CD4-positive, alpha-beta memory T cell (primary cell): ENCODE measurements around the gene HASPIN. TPM values are rescaled to one million over a fixed set of nuclear protein-coding genes. Genes with fewer than 3 reads are reported as not detected.

Experiments used
- CTCF ChIA-PET: fragments of 350-600 bp; sonication (Branson Sonifier 250); formaldehyde crosslinking; loops from one replicate; lab custom pipeline; 2021; ENCODE audit warnings: inconsistent platforms; ENCODE audit not compliant: partially characterized antibody; lab: Charles Lee
- POLR2A ChIA-PET: fragments of 350-600 bp; sonication (Branson Sonifier 250); formaldehyde crosslinking; loops from one replicate; lab custom pipeline; 2021; ENCODE audit not compliant: partially characterized antibody; lab: Charles Lee
- DNase-seq, 5 donors: peaks; one replicate each; pipeline versions ENCODE4 v3.0.0 to v3.0.0-alpha.2; 2020 to 2022; ENCODE audit warnings: mixed read lengths in 1 of 5
- H3K27ac ChIP-seq: one replicate; pipeline ENCODE4 v1.7.0; 2013; ENCODE audit warnings: low read depth, low read length
- H3K27me3 ChIP-seq: 2 replicates; pipeline ENCODE4 v1.7.0; 2013; ENCODE audit warnings: mild to moderate bottlenecking, low read length, moderate library complexity; ENCODE audit not compliant: insufficient read depth
- H3K36me3 ChIP-seq: 2 replicates; pipeline ENCODE4 v1.7.0; 2013; ENCODE audit warnings: mild to moderate bottlenecking, low read length, moderate library complexity; ENCODE audit not compliant: insufficient read depth
- H3K4me1 ChIP-seq: 2 replicates; pipeline ENCODE4 v1.7.0; 2013; ENCODE audit warnings: mild to moderate bottlenecking, low read length, moderate library complexity; ENCODE audit not compliant: insufficient read depth
- H3K4me3 ChIP-seq, 2 donors: one replicate each; pipeline ENCODE4 v1.7.0; 2013; ENCODE audit warnings: low read length in 2 of 2, mild to moderate bottlenecking in 1 of 2
- H3K9me3 ChIP-seq, 2 donors: one replicate each; pipeline ENCODE4 v1.7.0; 2013; ENCODE audit warnings: low read length in 2 of 2, control low read depth in 1 of 2; ENCODE audit not compliant: control insufficient read depth in 1 of 2
- H3K27ac Mint-ChIP-seq, 7 donors: one replicate each; pipeline ENCODE4 v1.8.0; 2020 to 2021; ENCODE audit warnings: mixed read lengths in 7 of 7, mild to moderate bottlenecking in 6 of 7, inconsistent platforms in 3 of 7, moderate library complexity in 3 of 7
- H3K27me3 Mint-ChIP-seq, 2 donors: one replicate each; pipeline ENCODE4 v1.8.0; 2020 to 2021; ENCODE audit warnings: mixed read lengths in 2 of 2
- H3K36me3 Mint-ChIP-seq, 2 donors: one replicate each; pipeline ENCODE4 v1.8.0; 2020 to 2021; ENCODE audit warnings: mixed read lengths in 2 of 2, inconsistent platforms in 1 of 2, mild to moderate bottlenecking in 1 of 2
- H3K4me1 Mint-ChIP-seq, 4 donors: one replicate each; pipeline ENCODE4 v1.8.0; 2020 to 2021; ENCODE audit warnings: mixed read lengths in 4 of 4, mild to moderate bottlenecking in 1 of 4
- H3K4me3 Mint-ChIP-seq, 8 donors: one replicate each; pipeline ENCODE4 v1.8.0; 2020 to 2021; ENCODE audit warnings: mixed read lengths in 8 of 8, mild to moderate bottlenecking in 7 of 8, moderate library complexity in 6 of 8, inconsistent platforms in 3 of 8
- H3K9me3 Mint-ChIP-seq, 8 donors: one replicate each; pipeline ENCODE4 v1.8.0; 2020 to 2021; ENCODE audit warnings: mixed read lengths in 8 of 8, mild to moderate bottlenecking in 5 of 8, inconsistent platforms in 3 of 8, moderate library complexity in 1 of 8
- intact Hi-C: fragments of 100-400 bp; cut with micrococcal nuclease; formaldehyde crosslinking; loops from one replicate; pipeline ENCODE4 v1.15.1; 2023
- polyA plus RNA-seq, 2 donors: library from polyadenylated mRNA; unstranded; fragments of 300-500 nt; fragmentation: Illumina TruSeq; gene quantifications; one replicate each; pipeline ENCODE4 v1.2.3, GENCODE V29; 2021
- total RNA-seq, 2 experiments: library from RNA; stranded (reverse); gene quantifications; one replicate each; pipeline ENCODE4 v1.2.3, GENCODE V29; 2021

HASPIN gene
- total and polyA plus RNA-seq, 4 experiments from 2014 or later = 0.28 to 0.41 (median 0.29) TPM; not detected in 1

DNA sequence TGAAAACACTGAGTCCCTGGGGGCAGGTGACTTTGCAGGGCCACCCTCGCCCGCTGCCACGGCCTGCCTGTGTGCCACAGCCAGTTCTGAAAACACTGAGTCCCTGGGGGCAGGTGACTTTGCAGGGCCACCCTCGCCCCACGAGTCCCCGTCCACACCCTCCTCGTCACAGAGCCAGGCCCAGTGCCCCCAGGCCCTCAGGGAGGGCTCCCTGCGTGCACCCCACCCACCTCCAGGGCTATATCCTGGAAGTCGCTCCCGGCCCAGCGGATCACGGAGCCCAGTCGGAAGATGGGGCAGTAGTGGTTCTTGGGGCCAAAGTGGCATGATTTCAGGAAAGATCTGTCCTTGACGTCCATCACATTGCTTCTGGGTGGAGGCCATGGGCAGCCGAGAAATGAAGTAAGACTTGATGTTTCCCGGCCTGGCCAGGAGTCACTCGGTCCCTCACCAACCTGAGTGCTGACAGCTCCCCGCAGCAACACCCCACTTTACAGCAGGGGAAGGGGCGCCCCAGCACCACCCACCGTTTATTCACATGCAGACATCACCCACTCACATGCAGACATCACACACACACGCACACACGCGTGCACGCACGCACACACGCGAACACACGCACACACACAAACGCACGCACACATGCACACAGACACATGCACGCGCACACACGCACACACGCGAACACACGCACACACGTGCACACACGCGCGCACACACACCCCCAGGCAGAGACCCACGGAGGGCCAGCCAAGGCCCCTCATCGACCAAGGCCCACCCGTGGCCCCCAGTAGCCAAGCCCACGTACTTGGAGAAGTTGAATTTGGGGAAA lies 34.2 kb upstream of the HASPIN start:
- H3K36me3 ChIP-seq = no peaks in the 10 kb centered on the region
- no peak overlapping the region for H3K4me3 Mint-ChIP-seq
- no peak for DNase-seq
- ChIA-PET POLR2A (no interaction called here), CTCF (no interaction called here)
- intact Hi-C loops = no loop called here
- peaks cover 8% of the 10 kb centered on the region for H3K4me1 ChIP-seq
- H3K9me3 ChIP-seq = no peaks in the 10 kb centered on the region
- no peaks in the 10 kb centered on the region for H3K27me3 Mint-ChIP-seq
- no peaks in the 10 kb centered on the region for H3K9me3 Mint-ChIP-seq
- H3K36me3 Mint-ChIP-seq = peaks cover 17 to 24% of the 10 kb centered on the region in 2 donors
- H3K4me3 ChIP-seq = no peak overlapping the region
- H3K27ac ChIP-seq = no peak overlapping the region
- H3K27me3 ChIP-seq = no peaks in the 10 kb centered on the region
- H3K4me1 Mint-ChIP-seq = peaks cover 6 to 24% (median 14%) of the 10 kb centered on the region in 4 donors
- H3K27ac Mint-ChIP-seq = peak overlapping the region in 1 of 7 donors; percentile 48

DNA sequence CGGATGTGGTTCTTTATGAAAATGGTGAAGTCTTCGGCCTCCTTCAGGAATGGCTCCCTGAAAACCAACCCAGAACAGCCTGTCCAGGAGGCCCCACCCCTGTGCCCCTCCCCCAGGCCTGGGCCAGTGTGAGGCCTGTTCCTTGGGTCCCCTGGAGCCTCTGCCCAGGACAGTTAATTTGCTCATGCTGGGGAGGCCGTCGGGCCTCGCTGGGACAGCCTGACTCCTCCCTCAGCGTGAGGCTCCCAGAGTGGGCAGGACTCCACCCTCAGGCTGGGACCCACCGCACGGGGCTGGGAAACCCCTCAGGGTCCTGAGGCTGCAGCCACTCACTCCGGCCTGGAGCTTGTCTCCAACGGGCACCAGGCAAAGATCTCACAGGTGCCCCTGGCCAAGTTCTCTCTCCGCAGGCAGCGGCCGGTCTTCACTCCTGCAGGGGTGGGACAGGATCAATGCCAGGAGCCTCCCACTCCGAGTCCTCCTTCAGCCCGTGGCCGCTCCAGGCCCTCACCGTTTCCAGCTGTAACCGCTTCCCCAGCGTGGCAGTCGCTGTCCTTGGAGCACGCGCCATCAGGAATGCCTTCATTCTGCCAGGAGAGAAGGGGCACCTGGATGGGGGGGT lies 33.5 kb upstream of the HASPIN start:
- POLR2A ChIA-PET = no interaction called here
- Histone ChIP-seq H3K4me1 (peaks cover 15% of the 10 kb centered on the region), H3K9me3 (no peaks in the 10 kb centered on the region), H3K27me3 (no peaks in the 10 kb centered on the region), H3K27ac (no peak overlapping the region), H3K4me3 (no peak overlapping the region), H3K36me3 (no peaks in the 10 kb centered on the region)
- Mint-ChIP-seq H3K4me1 (peaks cover 8 to 27% (median 19%) of the 10 kb centered on the region in 4 donors), H3K9me3 (no peaks in the 10 kb centered on the region), H3K27me3 (no peaks in the 10 kb centered on the region), H3K27ac (no peak overlapping the region), H3K4me3 (no peak overlapping the region), H3K36me3 (peaks cover 17 to 26% of the 10 kb centered on the region in 2 donors)
- intact Hi-C loops = no loop called here
- no peak for DNase-seq
- CTCF ChIA-PET = no interaction called here

- Mint-ChIP-seq H3K27ac (no peak overlapping the region), H3K9me3 (no peaks in the 10 kb centered on the region), H3K4me3 (no peak overlapping the region), H3K4me1 (peaks cover 8 to 35% (median 20%) of the 10 kb centered on the region in 4 donors), H3K27me3 (no peaks in the 10 kb centered on the region), H3K36me3 (peaks cover 17 to 26% of the 10 kb centered on the region in 2 donors)
- no peaks in the 10 kb centered on the region for H3K27me3 ChIP-seq
- POLR2A ChIA-PET = interaction anchor here (1.2 kb wide), 1 partner anchor 32 kb away, joined by 3 read pairs; the partner anchor contains the start of gene HASPIN
- no peak overlapping the region for H3K4me3 ChIP-seq
- CTCF ChIA-PET = interaction anchor here (1.2 kb wide), 1 partner anchor 46 kb away, joined by 5 read pairs; no protein-coding TSS in a partner anchor
- intact Hi-C loops = no loop called here
- no peaks in the 10 kb centered on the region for H3K9me3 ChIP-seq
- H3K27ac ChIP-seq = no peak overlapping the region
- H3K4me1 ChIP-seq = peaks cover 19% of the 10 kb centered on the region
- no peaks in the 10 kb centered on the region for H3K36me3 ChIP-seq
- DNase-seq = no peak
Observed at GRCh38 chr17:3691617-3692067, 32.1 kb upstream of the HASPIN start.

DNA sequence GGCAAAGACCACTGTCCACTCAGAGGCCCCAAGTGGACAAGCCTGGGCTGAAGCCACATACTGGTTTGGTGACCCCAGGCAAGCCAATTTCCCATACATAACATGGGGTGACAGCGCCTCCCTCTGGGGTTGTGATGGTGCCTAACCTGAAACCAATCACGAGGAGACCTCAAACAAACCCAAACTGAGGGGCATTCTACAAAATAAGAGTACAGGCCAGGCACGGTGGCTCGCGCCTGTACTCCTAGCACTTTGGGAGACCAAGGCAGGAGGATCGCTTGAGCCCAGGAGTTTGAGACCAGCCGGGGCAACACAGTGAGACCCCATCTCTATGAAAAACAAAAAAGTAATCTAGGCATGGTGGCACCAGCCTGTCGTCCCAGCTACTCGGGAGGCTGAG lies 31.4 kb upstream of the HASPIN start:
- Histone ChIP-seq H3K36me3 (no peaks in the 10 kb centered on the region), H3K27me3 (no peaks in the 10 kb centered on the region), H3K9me3 (no peaks in the 10 kb centered on the region), H3K27ac (no peak overlapping the region), H3K4me1 (peaks cover 20% of the 10 kb centered on the region), H3K4me3 (no peak overlapping the region)
- Mint-ChIP-seq H3K27ac (no peak overlapping the region), H3K27me3 (no peaks in the 10 kb centered on the region), H3K36me3 (peaks cover 17 to 26% of the 10 kb centered on the region in 2 donors), H3K4me1 (peaks cover 8 to 36% (median 22%) of the 10 kb centered on the region in 4 donors), H3K9me3 (no peaks in the 10 kb centered on the region), H3K4me3 (no peak overlapping the region)
- CTCF ChIA-PET = interaction anchor here (1.2 to 1.4 kb wide), 2 partner anchors 10 to 46 kb away, joined by 5 read pairs; no protein-coding TSS in a partner anchor
- intact Hi-C loops = no loop called here
- no peak for DNase-seq
- POLR2A ChIA-PET = no interaction called here

DNA sequence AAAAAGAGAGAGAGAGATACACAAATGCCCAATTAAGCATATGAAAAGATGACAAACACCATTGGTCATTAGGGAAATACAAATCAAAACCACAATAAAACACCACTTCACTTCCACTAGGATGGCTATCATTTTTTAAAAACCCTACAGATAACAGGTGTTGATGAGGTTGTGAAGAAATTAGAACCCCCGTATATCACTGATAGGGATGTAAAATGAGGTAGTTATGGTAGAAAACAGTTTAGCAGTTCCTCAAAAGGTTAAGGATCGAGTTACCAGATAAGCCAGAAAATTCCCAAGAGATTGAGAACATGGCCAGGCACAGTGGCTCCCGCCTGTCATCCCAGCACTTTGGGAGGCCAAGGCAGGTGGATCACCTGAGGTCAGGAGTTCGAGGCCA lies 30.6 kb upstream of the HASPIN start:
- Histone ChIP-seq H3K4me1 (peaks cover 20% of the 10 kb centered on the region), H3K27ac (no peak overlapping the region)
- H3K4me3 Mint-ChIP-seq = peak overlapping the region in 7 of 8 donors; percentile 12 to 69 (median 25)

GRCh38 chr17:3693829-3694231 lies 29.9 kb upstream of the HASPIN start:
- intact Hi-C loops = no loop called here
- H3K27me3 ChIP-seq = no peaks in the 10 kb centered on the region
- peaks cover 8 to 36% (median 22%) of the 10 kb centered on the region in 4 donors for H3K4me1 Mint-ChIP-seq
- no peaks in the 10 kb centered on the region for H3K36me3 ChIP-seq
- H3K4me3 ChIP-seq = no peak overlapping the region
- H3K27ac ChIP-seq = no peak overlapping the region
- CTCF ChIA-PET = interaction anchor here (1.0 to 1.5 kb wide), 3 partner anchors 17 to 134 kb away, joined by 3 to 4 read pairs (median 3); no protein-coding TSS in a partner anchor
- peak overlapping the region; percentile 65 to 92 (median 87) for H3K4me3 Mint-ChIP-seq
- H3K36me3 Mint-ChIP-seq = peaks cover 13 to 18% of the 10 kb centered on the region in 2 donors
- H3K9me3 ChIP-seq = no peaks in the 10 kb centered on the region
- peaks cover 20% of the 10 kb centered on the region for H3K4me1 ChIP-seq
- peak overlapping the region; percentile 9 to 79 (median 52) for H3K27ac Mint-ChIP-seq
- no peaks in the 10 kb centered on the region for H3K27me3 Mint-ChIP-seq
- POLR2A ChIA-PET = interaction anchor here (1.1 kb wide), 1 partner anchor 17 kb away, joined by 3 read pairs; no protein-coding TSS in a partner anchor
- peak in 1 of 5 donors; percentile 52 for DNase-seq
- no peaks in the 10 kb centered on the region for H3K9me3 Mint-ChIP-seq

More for the DNA sequence above, 30.6 kb upstream of the HASPIN start:
- Mint-ChIP-seq H3K27me3 (no peaks in the 10 kb centered on the region), H3K27ac (peak overlapping the region in 4 of 7 donors; percentile 17 to 64 (median 41)), H3K9me3 (no peaks in the 10 kb centered on the region), H3K36me3 (peaks cover 17 to 25% of the 10 kb centered on the region in 2 donors), H3K4me1 (peaks cover 8 to 36% (median 22%) of the 10 kb centered on the region in 4 donors)
- ChIA-PET POLR2A (interaction anchor here (1.1 kb wide), 1 partner anchor 18 kb away, joined by 3 read pairs; no protein-coding TSS in a partner anchor), CTCF (interaction anchor here (1.4 kb wide), 1 partner anchor 10 kb away, joined by 5 read pairs; no protein-coding TSS in a partner anchor)
- DNase-seq = no peak
- intact Hi-C loops = no loop called here
- Histone ChIP-seq H3K4me3 (no peak overlapping the region), H3K9me3 (no peaks in the 10 kb centered on the region), H3K27me3 (no peaks in the 10 kb centered on the region), H3K36me3 (no peaks in the 10 kb centered on the region)
